ENCODE measurements around the gene DUT.

DUT gene

DNA sequence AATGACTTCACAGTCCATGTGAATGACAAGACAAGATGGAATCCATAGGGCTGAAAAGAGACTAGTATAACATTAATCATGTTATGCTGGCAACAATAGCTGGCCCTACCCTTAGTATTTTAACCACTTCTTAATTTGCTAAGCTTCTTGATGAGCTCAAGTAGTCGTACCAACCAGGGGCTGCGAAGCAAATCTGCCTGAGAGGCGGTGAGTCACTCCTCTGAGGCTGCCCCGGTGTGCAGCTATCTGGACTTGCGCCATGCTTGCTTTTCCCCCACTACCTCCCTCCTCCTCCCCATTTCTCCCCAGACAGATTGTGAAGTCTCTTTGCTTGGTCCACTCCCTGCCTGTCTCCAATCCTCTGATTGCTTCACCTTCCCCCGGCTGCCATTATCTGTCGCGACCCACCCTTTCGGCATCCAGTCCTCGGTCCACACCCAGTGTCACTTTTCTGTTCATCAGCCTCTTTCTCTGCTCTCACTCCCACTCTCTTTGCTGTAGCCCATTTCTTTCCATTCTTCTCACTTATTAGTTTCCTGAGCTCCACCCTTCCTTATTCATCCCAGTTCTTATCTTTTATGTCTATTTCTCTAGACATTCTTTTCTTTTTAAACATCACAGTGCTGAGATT is 42.7 kb downstream of the DUT start:
- DNase-seq = no peak

DNA sequence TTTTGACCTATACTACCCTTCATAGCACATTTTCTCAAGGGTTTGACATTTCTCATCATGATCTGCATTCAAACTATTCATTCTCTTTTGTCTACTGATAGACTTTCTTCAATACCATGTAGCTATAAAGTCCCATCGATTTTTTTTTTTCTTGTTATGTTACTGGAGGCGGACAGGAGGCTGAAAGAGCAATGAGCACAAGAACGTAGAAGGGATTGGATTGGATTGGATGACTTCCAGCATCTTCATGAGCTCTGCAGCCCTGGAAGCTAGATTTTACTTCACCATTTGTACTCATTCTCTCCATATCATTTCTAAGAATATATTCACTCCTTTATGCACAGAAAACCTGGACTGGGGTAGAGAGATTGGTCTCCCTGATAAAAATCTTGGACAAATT is 43.2 kb downstream of the DUT start:
- DNase-seq = no peak

DNA sequence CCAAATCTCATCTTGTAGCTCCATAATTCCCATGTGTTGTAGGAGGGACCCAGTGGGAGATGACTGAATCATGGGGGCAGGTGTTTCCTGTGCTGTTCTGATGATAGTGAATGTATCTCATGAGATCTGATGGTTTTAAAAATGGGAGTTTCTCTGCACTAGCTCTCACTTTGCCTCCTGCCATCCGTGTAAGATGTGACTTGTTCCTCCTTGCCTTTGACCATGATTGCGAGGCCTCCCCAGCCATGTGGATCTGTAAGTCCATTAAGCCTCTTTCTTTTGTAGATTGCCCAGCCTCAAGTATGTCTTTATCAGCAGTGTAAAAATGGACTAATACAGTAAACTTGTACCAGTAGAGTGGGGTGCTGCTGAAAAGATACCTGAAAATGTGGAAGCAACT is 44.5 kb downstream of the DUT start:
- DNase-seq = no peak

DNA sequence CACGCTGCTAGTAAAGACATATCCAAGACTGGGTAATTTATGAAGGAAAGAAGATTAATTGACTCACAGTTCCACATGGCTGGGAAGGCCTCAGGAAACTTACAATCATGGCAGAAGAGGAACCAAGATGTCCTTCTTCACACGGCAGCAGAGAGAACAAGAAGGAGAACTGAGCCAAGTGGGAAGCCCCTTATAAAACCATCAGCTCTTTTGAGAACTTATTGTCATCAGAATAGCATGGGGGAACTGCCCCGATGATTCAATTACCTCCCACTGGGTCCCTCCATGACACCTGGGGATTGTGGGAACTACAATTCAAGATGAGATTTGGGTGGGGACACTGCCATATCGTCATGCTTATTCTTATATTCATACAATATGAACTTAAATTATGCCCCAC is 49.0 kb downstream of the DUT start:
- no peak for DNase-seq

DNA sequence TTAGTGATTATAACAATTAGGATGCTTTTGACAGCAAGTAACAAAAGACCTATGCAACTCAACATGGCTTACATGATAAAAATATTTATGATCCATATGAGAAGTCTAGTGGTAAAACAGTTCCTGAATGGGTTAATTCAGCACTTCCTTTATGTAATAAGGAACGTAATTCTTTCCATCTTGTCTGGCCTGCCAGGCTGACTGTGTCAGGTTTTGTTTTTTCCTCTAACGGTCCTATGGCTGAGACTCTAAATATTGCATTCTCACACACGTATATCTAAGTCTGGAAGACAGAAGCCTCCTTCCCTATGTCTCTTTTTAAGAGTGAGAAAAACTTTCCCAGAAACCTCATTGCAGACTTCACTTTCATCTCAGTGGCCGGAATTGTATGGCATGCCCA is 50.6 kb downstream of the DUT start:
- DNase-seq = no peak

DNA sequence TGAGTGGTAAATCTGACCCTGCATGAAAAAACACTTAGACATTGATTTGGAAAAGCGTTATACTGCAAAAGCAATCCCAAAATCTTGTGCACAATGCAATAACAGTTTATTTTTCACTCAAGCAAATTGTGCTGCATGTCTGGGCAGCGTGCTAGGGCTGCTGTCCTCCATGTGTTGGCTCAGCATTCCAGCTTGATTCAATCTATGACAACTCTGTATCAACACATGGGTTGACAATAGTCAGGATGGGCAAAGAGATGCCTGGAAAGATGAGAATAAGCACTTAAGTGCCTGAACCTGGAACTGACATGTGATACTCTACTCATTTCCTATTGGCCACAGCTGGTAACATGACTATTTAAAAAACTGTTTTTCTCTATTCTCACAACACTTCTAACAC is 51.8 kb downstream of the DUT start:
- no peak for DNase-seq

DNA sequence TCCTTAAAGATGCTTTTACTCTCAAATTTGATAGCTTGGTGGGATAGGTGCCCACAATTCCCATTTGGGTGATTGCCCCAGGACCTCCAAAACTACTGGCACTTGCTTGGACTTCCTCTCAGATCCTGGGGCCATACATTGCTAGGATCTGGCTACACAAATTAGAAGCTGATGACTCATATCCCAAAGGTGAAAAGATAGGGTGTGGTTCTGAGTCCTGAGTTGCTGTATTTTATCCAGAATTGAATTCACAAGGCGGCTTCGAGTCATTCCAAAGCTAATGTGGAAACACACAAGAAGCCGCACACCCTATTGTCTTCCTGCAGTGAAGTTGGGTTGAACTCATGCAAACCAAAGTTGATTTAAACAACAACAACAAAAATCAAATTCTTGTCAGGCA is 53.4 kb downstream of the DUT start:
- no peak for DNase-seq

DNA sequence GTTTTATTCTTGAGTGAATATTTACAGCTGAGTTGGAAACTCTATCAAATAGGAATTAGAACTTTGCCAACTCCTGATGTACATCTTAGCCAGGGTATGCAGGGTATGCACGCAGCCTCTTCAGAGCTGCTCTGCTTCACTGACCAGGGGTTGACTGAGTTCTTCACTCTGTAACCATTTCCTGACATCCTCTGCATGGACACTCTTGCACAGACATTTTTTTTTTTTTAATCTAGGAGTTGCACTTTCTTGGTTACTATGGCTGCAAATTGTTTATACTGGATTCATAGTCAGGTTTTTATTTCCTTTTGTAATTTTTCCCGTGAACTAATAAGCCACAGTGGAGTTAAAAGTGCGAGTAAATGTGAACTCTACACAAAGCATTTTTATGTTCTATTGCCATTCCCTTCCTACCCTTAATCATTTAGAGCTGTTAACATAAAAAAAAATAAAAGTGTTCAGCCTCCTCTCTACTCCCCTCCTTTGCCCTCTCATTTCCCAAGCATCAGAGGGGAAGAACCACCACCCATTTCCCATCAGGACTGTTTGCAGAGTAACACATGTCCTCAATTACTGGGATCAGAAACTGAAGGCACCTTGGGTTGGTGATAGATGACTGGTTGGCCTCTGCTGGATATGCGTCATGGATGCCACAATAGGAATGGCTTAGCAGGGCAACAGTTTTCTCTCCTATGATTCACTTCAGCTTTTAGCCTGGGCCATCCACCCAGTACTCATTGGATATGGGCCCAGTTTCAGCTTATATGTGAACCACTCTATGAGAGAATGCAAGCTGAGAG is 54.0 kb downstream of the DUT start:
- DNase-seq = no peak

DNA sequence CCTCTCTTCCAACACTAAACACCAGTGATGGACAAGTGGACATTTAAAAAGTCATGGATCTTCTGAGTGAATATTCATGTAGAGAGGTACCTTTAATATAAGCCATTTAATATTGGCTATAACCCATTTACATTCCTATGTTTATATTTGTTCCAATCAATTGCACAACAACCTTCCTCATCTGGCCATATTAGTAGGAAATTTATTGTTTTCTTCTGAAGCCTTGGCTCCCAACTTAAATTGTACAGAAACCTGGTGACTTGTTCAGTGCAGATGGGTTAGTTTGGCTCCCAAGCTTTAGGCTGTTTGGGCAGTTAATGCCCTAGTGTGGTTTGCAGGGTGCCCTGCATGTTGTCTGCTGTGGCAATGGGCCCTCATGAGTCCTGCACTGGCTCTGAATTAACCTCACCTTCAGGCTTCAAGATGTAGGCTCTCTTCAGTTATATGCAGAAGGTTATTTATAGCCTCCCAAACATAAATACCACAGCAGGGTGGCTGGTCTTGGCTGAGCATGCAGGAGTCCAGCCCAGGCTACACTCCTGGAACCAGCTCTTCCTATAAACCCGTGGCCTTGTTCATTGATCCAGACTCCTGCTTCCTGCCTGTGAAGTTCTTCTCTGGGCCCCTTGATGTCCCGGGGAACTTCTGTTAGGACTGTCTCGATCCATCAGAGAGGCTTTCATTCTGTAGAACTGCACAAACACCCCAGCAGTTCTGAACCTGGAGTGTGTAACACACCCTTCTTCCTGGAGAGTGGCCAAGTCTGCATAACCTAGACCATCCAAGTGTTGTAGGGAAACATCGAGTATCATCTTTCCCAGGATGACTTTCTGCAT is 57.0 kb downstream of the DUT start:
- DNase-seq = no peak

DNA sequence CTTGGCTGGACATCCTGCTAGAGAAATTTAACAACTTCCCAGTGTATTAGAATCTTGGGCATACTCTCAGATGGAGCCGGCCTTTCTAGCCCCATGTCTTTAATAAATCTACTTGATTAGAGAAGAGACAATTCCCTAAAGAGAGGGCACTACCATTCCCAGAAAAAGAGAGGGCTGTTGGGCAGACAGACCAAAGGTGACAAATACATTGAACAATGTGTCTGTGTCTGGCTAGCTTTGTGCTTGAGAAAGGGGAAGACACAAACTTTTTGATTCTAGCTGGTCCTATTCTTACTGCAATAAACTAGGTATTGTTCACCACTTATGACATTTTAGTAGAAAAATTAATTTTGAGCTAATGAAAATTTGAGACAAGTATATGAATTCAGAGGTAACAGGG is 57.7 kb downstream of the DUT start:
- no peak for DNase-seq

DNA sequence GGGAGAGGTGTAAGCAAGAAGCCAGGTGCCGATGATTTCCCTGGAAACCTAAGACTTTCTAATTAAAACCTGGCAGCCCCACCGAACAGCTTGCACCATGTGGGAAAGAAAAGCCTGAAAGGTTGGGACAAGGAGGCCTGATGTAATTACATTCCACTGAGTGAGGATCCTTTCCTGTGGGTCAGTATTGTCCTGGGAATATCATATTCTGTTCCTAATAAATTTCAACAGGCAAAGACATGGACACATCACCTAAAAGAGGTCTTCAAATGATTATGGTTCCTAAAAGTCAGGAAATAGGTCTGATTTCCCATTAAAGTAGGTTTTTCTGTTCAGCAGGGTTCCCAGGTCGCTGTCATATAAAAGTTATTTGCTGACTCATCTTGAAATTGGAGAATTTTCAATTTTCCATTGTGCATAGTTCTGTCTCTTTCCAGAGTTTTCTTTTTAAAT is 58.5 kb downstream of the DUT start:
- DNase-seq = no peak

DNA sequence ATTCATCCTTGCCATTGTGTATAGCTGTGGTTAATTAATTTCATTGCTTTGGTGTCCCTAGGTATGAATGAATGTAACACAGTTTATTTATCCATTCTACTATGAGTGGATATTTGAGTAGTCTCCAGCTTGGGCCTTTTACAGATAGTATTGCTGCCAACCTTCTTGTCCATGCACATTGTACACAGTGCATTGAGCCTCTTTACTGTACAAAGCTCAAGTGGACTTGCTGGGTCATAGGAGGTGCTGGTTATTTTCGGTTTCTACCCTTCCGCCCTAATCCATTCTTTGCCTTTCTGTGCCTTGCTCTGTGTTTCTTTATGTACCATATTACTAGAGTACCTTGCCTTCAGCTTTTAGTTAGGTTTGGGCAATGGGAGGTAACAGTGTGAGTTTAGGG is 60.7 kb downstream of the DUT start:
- DNase-seq = no peak

DNA sequence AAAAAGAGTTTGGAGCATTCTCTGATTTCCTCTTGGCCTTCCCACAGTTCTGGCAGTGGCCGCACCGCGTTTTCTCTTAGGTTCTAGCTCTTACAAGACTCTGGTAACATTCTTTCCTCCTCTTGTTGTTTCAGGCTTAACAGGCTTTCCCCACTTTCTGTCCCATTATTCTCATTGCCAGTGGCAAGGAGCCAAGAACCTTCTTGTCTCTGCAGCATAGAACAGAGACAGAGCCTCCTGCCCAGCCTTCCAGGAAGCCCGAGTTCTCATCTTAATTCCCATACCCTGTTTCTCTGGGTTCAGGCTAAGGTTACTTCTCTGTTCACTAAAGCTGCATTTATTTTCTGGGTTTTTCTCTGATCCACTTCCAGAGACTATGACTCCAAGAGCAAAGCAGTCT is 61.1 kb downstream of the DUT start:
- no peak for DNase-seq

Data from Kasumi-1 (cell line).